K562 (cell line): ENCODE data around the gene SKIC2. TPM values are rescaled to one million over a fixed set of nuclear protein-coding genes. Genes with fewer than 3 reads are reported as not detected.

Source experiments
- ATF6 ChIP-seq: sonication (generic); formaldehyde crosslinking; IDR thresholded peaks from 2 replicates; pipeline ENCODE4 v1.4.0; 2020; ENCODE audit warnings: mild to moderate bottlenecking, missing genetic modification reagents
- DIDO1 ChIP-seq: fragments of 450-650 bp; IDR thresholded peaks from 2 replicates; pipeline ENCODE4 v1.6.1; 2016; ENCODE audit warnings: low read depth, missing biosample characterization, missing genetic modification characterization
- FOXO4 ChIP-seq: fragments of 450-650 bp; formaldehyde crosslinking; IDR thresholded peaks from 2 replicates; pipeline ENCODE4 v1.4.0; 2020; ENCODE audit warnings: mild to moderate bottlenecking, moderate library complexity
- GATAD2A ChIP-seq: fragments of 450-650 bp; IDR thresholded peaks from 2 replicates; pipeline ENCODE4 v1.6.1; 2017
- HOMEZ ChIP-seq: fragments of 250-450 bp; sonication (Bioruptor Pico); IDR thresholded peaks from 2 replicates; pipeline ENCODE4 v1.4.0; 2020; ENCODE audit warnings: mild to moderate bottlenecking, moderate library complexity
- U2AF2 ChIP-seq: fragments of 200-400 bp; formaldehyde crosslinking; optimal IDR thresholded peaks from 2 replicates; pipeline ENCODE3; 2017; ENCODE audit warnings: low read depth, mild to moderate bottlenecking, low read length
- ZFP1 ChIP-seq: fragments of 450-650 bp; formaldehyde crosslinking; IDR thresholded peaks from 2 replicates; pipeline ENCODE4 v1.4.0; 2020; ENCODE audit warnings: mild to moderate bottlenecking, mixed read lengths
- ZNF3 ChIP-seq: fragments of 250-450 bp; sonication (Bioruptor Pico); IDR thresholded peaks from 2 replicates; pipeline ENCODE4 v1.5.0; 2021; ENCODE audit warnings: mild to moderate bottlenecking, moderate library complexity
- ZNF354B ChIP-seq: fragments of 250-450 bp; sonication (Bioruptor Pico); IDR thresholded peaks from 2 replicates; pipeline ENCODE4 v1.4.0; 2020
- ZNF41 ChIP-seq: fragments of 250-450 bp; sonication (Bioruptor Pico); conservative IDR thresholded peaks from 2 replicates; pipeline ENCODE4 v1.4.0; 2020; ENCODE audit warnings: mild to moderate bottlenecking
- ZNF696 ChIP-seq: fragments of 250-450 bp; sonication (Bioruptor Pico); conservative IDR thresholded peaks from 2 replicates; pipeline ENCODE4 v1.4.0; 2020; ENCODE audit warnings: mild to moderate bottlenecking, moderate library complexity
- polyA plus RNA-seq, 8 experiments: library from polyadenylated mRNA; depleted of rRNA in 4 of 8; stranded (reverse) in 5 of 8; unstranded in 3 of 8; fragments of >200 nt; fragmentation: Nextera tagmentation in 2 of 8; fragmentation: Illumina TruSeq in 1 of 8; extraction: Ambion mirVana in 2 of 8; extraction: Trizol in 1 of 8; gene quantifications; 2 replicates each; pipeline versions ENCODE4 v1.2.1 to v1.2.3, GENCODE V29; 2011 to 2014; ENCODE audit warnings: inconsistent platforms in 1 of 8, missing spikeins in 1 of 8
- total RNA-seq, 7 experiments: library from RNA; depleted of rRNA in 6 of 7; stranded (reverse); fragments of >200 nt in 6 of 7; fragmentation: Illumina TruSeq in 2 of 7; extraction: Trizol in 2 of 7; gene quantifications; 2 replicates each; pipeline versions ENCODE4 v1.2.1 to v1.2.3, GENCODE V29; 2011 to 2021; ENCODE audit warnings: low replicate concordance in 1 of 7
- TF ChIP-seq, protein P1 (sequence below): fragments of 250-450 bp; sonication (Bioruptor Pico); IDR thresholded peaks from 2 replicates; pipeline ENCODE4 v1.5.0; 2021
- TF ChIP-seq, protein P2 (sequence below): sonication (generic); formaldehyde crosslinking; IDR thresholded peaks from 2 replicates; pipeline ENCODE4 v1.8.0; 2022; ENCODE audit warnings: missing genetic modification reagents, mild to moderate bottlenecking, borderline replicate concordance
- TF ChIP-seq, protein P3 (sequence below): fragments of 450-650 bp; IDR thresholded peaks from 2 replicates; pipeline ENCODE4 v1.6.1; 2016; ENCODE audit warnings: missing biosample characterization, missing genetic modification characterization
- TF ChIP-seq, protein P4 (sequence below), 2 experiments: fragments of 450-650 bp; IDR thresholded peaks; 2 replicates each; pipeline ENCODE4 v1.6.1; 2016

SKIC2 gene
- total and polyA plus RNA-seq, 9 of the 15 experiments (the other 6 are each of a cell fraction or from before 2014, with no cell fraction given), result 3.3 to 94.6 (median 38.8) TPM

GRCh38 chr6:31972709-31973350 lies 13.9 kb downstream of the SKIC2 start (continued):
- TF ChIP-seq, protein P1, sequence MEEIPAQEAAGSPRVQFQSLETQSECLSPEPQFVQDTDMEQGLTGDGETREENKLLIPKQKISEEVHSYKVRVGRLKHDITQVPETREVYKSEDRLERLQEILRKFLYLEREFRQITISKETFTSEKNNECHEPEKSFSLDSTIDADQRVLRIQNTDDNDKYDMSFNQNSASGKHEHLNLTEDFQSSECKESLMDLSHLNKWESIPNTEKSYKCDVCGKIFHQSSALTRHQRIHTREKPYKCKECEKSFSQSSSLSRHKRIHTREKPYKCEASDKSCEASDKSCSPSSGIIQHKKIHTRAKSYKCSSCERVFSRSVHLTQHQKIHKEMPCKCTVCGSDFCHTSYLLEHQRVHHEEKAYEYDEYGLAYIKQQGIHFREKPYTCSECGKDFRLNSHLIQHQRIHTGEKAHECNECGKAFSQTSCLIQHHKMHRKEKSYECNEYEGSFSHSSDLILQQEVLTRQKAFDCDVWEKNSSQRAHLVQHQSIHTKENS (CRISPR knock-in tag), result no peak
- TF ChIP-seq ZNF3 (CRISPR knock-in tag), result no peak
- TF ChIP-seq, protein P2, sequence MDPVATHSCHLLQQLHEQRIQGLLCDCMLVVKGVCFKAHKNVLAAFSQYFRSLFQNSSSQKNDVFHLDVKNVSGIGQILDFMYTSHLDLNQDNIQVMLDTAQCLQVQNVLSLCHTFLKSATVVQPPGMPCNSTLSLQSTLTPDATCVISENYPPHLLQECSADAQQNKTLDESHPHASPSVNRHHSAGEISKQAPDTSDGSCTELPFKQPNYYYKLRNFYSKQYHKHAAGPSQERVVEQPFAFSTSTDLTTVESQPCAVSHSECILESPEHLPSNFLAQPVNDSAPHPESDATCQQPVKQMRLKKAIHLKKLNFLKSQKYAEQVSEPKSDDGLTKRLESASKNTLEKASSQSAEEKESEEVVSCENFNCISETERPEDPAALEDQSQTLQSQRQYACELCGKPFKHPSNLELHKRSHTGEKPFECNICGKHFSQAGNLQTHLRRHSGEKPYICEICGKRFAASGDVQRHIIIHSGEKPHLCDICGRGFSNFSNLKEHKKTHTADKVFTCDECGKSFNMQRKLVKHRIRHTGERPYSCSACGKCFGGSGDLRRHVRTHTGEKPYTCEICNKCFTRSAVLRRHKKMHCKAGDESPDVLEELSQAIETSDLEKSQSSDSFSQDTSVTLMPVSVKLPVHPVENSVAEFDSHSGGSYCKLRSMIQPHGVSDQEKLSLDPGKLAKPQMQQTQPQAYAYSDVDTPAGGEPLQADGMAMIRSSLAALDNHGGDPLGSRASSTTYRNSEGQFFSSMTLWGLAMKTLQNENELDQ, result no peak
- TF ChIP-seq, protein P3, sequence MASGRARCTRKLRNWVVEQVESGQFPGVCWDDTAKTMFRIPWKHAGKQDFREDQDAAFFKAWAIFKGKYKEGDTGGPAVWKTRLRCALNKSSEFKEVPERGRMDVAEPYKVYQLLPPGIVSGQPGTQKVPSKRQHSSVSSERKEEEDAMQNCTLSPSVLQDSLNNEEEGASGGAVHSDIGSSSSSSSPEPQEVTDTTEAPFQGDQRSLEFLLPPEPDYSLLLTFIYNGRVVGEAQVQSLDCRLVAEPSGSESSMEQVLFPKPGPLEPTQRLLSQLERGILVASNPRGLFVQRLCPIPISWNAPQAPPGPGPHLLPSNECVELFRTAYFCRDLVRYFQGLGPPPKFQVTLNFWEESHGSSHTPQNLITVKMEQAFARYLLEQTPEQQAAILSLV (tag), result no peak
- TF ChIP-seq FOXO4 (CRISPR knock-in tag), result no peak; the same call in 1 of the 2 replicates
- TF ChIP-seq ZFP1, result no peak
- TF ChIP-seq GATAD2A, result no peak
- TF ChIP-seq ZNF696 (CRISPR knock-in tag), result no peak
- no peak for TF ChIP-seq U2AF2
- TF ChIP-seq ATF6 (CRISPR knock-in tag), result no peak; the same call in 1 of the 2 replicates
- no peak for TF ChIP-seq ZNF41 (CRISPR knock-in tag)
- TF ChIP-seq, protein P4, sequence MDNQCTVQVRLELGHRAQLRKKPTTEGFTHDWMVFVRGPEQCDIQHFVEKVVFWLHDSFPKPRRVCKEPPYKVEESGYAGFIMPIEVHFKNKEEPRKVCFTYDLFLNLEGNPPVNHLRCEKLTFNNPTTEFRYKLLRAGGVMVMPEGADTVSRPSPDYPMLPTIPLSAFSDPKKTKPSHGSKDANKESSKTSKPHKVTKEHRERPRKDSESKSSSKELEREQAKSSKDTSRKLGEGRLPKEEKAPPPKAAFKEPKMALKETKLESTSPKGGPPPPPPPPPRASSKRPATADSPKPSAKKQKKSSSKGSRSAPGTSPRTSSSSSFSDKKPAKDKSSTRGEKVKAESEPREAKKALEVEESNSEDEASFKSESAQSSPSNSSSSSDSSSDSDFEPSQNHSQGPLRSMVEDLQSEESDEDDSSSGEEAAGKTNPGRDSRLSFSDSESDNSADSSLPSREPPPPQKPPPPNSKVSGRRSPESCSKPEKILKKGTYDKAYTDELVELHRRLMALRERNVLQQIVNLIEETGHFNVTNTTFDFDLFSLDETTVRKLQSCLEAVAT (IDR thresholded peaks at IDR 0.05), result peak; percentile 28 to 74; a peak in 2 of 4 replicates
- TF ChIP-seq ZNF354B (CRISPR knock-in tag), result no peak
- 0 out of 2 replicates have a peak, but pooled peaks have one; percentile 26 for TF ChIP-seq DIDO1 (tag)
- TF ChIP-seq HOMEZ (CRISPR knock-in tag), result no peak
